Measurements from ENCODE around the gene FAM174C. TPM values are rescaled to one million over a fixed set of nuclear protein-coding genes. Genes with fewer than 3 reads are reported as not detected.

Gene FAM174C
- 30.7 TPM for total RNA-seq

DNA sequence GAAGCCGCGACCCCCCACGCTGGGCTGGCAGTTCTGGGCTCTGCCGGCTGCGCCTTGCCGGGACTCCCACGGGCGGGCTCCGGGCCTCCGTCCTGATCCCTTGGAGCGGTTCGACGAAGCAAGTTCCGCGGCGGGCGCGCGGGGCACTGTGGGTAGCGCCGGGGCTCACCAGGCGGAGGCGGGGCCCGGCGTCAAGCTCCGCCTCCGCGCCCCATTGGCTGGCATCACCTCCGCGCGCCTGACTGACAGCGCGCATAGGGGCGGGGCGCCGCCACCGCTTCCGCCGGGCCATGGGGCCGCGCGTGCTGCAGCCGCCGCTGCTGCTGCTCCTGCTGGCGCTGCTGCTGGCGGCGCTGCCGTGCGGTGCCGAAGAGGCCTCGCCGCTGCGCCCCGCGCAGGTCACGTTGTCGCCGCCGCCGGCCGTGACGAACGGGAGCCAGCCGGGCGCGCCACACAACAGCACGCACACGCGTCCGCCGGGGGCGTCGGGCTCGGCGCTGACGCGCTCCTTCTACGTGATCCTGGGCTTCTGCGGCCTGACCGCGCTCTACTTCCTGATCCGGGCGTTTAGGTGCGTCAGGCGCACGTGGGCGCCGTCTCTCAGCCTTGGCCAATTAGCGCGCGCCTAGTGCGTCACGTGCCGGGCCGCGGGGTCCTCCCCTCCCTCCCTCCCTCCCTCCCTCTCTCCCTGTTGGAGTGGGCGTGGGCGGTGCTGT lies at the start of gene FAM174C:
Gene FAM174C, plus strand, starts transcription at position 271 of the 716 bp plus-strand sequence. Its CDS starts 20 bp downstream, at position 291.
- DNase-seq (ENCODE audit: low read depth in 2 of 3, low spot score in 2 of 3) = peak; percentile 95 to 98 (median 98)

GRCh38 chr19:1226227-1226518 lies 49.2 kb upstream of the FAM174C start:
- DNase-seq (ENCODE audit: low read depth in 2 of 3, low spot score in 2 of 3) = no peak

GRCh38 chr19:1226522-1227303 lies 48.6 kb upstream of the FAM174C start:
- DNase-seq (ENCODE audit: low read depth in 2 of 3, low spot score in 2 of 3) = no peak

- no peak for DNase-seq (ENCODE audit: low read depth in 2 of 3, low spot score in 2 of 3)
These were observed 47.9 kb upstream of the FAM174C start for GRCh38 chr19:1227304-1228054.

DNA sequence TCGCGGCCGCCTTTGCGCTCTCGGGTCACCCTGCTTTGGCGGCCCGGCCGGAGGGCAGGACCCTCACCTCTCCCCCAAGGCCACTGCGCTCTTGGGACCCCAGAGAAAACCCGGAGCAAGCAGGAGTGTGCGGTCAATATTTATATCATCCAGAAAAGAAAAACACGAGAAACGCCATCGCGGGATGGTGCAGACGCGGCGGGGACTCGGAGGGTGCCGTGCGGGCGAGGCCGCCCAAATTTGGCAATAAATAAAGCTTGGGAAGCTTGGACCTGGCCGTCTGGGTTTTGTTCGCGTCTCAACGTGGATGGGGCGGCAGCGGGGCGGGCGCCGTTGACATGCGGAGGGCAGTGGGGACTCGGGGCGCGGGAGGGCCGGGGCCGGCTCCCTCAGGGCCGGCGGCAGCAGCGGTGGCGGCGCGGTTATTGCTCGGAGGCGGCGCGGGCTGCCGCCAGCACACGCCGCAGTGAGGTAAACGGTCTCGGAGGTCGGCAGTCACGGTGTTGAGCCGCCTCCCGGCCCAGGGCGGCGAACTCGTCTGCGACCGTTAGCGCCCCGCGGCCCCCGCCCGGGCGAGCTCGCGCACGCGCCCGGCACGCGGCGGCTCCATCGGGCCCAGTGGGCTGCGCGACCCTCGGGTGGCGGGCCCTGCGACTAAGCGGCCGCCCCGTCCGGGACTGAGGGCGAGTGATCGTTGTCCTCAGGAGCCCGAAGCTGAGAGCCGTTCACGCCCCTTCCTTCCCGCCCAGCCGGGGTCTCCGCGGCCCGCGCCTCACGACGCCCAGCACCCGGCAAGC lies 47.0 kb upstream of the FAM174C start:
- no peak for DNase-seq (ENCODE audit: low read depth in 2 of 3, low spot score in 2 of 3)

GRCh38 chr19:1229056-1229923 lies 46.0 kb upstream of the FAM174C start:
- no peak for DNase-seq (ENCODE audit: low read depth in 2 of 3, low spot score in 2 of 3)

GRCh38 chr19:1229924-1230782 lies 45.2 kb upstream of the FAM174C start:
- DNase-seq (ENCODE audit: low read depth in 2 of 3, low spot score in 2 of 3) = no peak

- DNase-seq (ENCODE audit: low read depth in 2 of 3, low spot score in 2 of 3) = no peak
These were observed 44.4 kb upstream of the FAM174C start for GRCh38 chr19:1230783-1231489.

DNA sequence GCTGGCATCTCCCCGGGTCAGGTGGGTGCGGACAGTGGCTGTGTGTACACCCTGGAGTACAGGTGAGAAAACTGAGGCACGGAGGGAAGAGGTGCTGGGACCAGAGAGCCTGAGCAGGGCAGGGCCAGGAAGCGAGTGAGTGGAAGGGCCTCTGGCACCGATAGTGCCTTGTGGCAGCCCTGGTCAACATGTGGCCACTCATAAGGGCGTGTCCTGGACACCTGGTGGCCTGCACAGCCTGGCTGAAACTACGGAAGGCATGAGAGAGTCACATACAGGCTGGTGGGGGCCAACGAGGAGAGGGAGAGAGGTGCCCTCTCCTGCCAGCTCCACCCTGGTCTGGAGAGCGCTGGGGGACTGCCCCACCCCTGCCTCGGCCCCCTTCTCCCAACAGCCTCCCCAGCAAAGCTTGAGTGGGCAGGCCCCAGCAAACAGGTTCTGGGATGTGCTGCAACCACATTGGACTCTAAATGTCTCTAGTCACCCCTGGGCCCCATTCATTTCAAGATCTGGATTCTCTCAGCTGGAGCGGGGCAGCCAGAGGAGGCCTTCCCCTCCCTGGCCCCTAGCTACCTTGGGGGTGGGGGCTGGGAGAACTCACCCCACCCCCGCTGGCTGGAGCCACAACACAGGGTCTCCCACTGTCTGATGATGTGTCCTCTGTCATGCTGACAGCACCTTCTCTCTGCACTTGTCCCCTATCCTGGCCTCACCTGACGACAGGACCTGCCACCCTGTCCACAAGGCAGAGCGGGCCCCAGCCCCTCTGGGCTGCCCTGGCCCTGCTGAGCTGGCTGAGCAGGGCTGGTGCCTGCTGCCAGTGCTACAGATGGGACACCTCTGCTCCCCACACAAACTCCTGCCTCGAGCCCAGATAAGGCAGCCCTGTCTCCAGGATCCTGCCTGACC lies 43.3 kb upstream of the FAM174C start:
- DNase-seq (ENCODE audit: low read depth in 2 of 3, low spot score in 2 of 3) = no peak

DNA sequence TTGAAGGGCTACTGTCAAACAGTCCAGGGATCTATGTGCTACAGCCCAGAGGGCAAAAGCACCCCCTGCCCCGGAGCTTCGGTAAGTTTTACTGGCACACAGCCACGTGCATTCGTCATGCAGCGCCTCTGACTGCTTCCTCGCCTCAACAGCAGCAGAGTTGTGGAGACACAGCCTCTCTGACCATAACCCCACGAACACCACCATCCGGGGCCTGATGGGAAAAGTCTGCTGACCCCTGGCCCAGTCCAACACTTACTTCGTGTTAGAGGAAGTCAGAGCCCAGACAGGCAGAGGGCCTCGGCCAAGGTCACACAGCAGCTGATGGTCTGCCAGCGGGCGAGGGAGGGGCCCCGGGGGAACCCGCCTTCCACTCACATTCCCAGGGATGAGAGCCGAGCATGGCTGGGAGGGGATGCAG lies 42.7 kb upstream of the FAM174C start:
- DNase-seq (ENCODE audit: low read depth in 2 of 3, low spot score in 2 of 3) = peak in 1 of 3 donors; percentile 50

- no peak for DNase-seq (ENCODE audit: low read depth in 2 of 3, low spot score in 2 of 3)
These were observed 42.1 kb upstream of the FAM174C start for GRCh38 chr19:1233115-1233667.

DNA sequence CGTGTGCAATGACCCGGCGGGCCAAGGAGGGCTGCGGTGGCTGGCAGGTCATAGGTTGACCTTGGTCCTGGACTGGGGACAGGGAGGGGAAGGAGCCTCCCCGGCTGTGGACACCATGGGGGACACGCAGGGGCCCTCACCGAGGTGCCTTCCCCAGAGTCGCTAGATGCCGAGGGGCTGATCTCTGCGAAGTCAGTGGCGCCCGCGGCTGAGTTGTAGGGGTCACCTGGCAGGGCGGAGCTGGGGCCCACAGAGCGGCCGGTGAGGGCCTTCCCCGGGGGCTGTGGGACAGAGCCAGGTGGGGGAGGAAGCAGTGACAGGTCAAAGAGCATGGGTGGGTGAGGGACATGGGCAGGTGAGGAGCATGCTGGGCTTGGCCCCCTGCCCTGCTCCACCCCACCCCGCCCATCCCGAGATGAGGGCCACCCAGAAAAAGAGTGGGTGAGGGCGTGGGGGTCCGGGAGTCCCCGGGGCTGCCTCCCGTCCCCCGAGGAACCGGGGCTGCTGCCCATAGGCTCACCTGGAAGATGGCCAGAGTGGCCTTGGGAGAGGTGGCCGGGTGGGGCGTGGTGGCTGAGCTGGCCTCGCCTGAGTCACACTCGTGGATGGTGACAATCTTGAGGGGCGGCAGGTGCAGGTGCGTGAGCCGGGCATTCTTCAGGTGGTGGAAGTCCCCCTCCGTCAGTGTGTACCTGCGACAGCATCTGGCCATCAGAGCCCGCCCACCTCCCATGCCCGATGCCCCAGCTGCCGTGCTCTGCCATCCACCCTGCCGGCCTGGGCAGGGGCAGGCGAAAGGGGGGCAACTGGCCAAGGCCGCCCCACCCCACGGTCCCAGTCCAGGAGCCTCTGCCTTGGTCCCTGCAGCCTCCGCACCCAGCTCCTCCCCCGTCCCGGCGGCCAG lies 41.0 kb upstream of the FAM174C start:
- no peak for DNase-seq (ENCODE audit: low read depth in 2 of 3, low spot score in 2 of 3)

GRCh38 chr19:1234955-1235380 lies 40.4 kb upstream of the FAM174C start:
- no peak for DNase-seq (ENCODE audit: low read depth in 2 of 3, low spot score in 2 of 3)

- DNase-seq (ENCODE audit: low read depth in 2 of 3, low spot score in 2 of 3) = no peak
These were observed 39.4 kb upstream of the FAM174C start for GRCh38 chr19:1235625-1236538.

DNA sequence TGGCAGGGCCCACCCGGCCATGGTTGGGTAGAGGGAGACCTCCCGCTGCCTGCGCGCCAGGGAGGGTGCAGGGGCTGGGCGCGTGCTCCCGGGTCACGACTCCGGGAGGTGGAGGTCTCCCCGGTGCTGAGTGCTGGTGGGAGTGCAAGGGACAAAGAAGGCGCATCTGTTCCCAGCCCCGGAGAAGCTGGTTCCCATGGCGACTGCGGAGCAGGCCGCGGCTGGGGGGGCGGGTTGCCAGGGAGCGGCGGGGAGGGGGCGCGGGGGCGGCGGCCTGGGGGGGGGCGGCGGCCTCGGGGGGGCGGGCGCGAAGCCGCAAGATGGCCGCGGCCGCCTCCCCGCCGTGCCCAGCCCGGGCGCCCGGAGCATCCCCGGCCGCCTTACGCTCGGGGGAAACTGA lies 38.8 kb upstream of the FAM174C start:
- no peak for DNase-seq (ENCODE audit: low read depth in 2 of 3, low spot score in 2 of 3)

Data from hematopoietic multipotent progenitor cell (in vitro differentiated cells).